Effector memory CD8-positive, alpha-beta T cell (primary cell): ENCODE results near the gene GADD45G.

Experiments
- ATAC-seq: fragments of 150-1000 bp; cut with Tn5 transposase; replicated peaks from 2 replicates; pipeline ENCODE4 v1.10.0; 2021; ENCODE audit warnings: mild to moderate bottlenecking, moderate library complexity
- DNase-seq, 3 experiments: peaks; one replicate each; pipeline ENCODE4 v3.0.0; 2021
- H3K27ac Mint-ChIP-seq, 2 donors: one replicate each; pipeline ENCODE4 v1.8.0; 2022; ENCODE audit warnings: mild to moderate bottlenecking in 2 of 2, mixed read lengths in 2 of 2, moderate library complexity in 2 of 2
- H3K27me3 Mint-ChIP-seq, 2 donors: one replicate each; pipeline ENCODE4 v1.8.0; 2022; ENCODE audit warnings: mixed read lengths in 2 of 2
- H3K36me3 Mint-ChIP-seq: one replicate; pipeline ENCODE4 v1.8.0; 2022; ENCODE audit warnings: mild to moderate bottlenecking, moderate library complexity, mixed read lengths; ENCODE audit not compliant: insufficient read depth
- H3K4me1 Mint-ChIP-seq, 2 donors: one replicate each; pipeline ENCODE4 v1.8.0; 2022; ENCODE audit warnings: low read depth in 2 of 2, mixed read lengths in 2 of 2
- H3K4me3 Mint-ChIP-seq, 2 donors: one replicate each; pipeline ENCODE4 v1.8.0; 2022; ENCODE audit warnings: mild to moderate bottlenecking in 2 of 2, mixed read lengths in 2 of 2, moderate library complexity in 2 of 2
- H3K9me3 Mint-ChIP-seq, 2 donors: one replicate each; pipeline ENCODE4 v1.8.0; 2022; ENCODE audit warnings: mixed read lengths in 2 of 2

Gene GADD45G

DNA sequence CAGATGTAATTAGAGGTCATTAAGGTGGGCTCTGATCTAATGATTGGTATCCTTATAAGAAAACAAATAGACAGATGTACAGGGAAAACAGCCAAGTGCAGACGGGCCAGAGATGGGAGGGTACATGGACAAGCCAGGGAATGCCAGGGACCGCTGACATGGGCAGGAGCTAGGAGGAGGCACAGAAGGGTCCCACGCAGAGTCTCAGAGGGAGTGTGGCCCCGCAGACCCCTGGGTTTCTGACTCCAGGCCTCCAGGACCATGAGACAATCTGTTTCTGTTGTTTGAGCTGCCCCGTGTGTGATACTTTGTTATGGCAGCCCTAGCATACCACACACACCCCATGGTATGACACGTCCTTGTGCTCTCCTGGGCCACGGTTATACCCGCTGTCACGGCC is 29.1 kb downstream of the GADD45G start:
- no peaks in the 10 kb centered on the region for H3K9me3 Mint-ChIP-seq
- peaks cover 0 to 39% of the 10 kb centered on the region in 2 donors for H3K27me3 Mint-ChIP-seq
- no peak overlapping the region for H3K27ac Mint-ChIP-seq
- DNase-seq, result no peak
- ATAC-seq, result no peak
- no peaks in the 10 kb centered on the region for H3K4me1 Mint-ChIP-seq
- H3K4me3 Mint-ChIP-seq, result no peak overlapping the region
- no peaks in the 10 kb centered on the region for H3K36me3 Mint-ChIP-seq

DNA sequence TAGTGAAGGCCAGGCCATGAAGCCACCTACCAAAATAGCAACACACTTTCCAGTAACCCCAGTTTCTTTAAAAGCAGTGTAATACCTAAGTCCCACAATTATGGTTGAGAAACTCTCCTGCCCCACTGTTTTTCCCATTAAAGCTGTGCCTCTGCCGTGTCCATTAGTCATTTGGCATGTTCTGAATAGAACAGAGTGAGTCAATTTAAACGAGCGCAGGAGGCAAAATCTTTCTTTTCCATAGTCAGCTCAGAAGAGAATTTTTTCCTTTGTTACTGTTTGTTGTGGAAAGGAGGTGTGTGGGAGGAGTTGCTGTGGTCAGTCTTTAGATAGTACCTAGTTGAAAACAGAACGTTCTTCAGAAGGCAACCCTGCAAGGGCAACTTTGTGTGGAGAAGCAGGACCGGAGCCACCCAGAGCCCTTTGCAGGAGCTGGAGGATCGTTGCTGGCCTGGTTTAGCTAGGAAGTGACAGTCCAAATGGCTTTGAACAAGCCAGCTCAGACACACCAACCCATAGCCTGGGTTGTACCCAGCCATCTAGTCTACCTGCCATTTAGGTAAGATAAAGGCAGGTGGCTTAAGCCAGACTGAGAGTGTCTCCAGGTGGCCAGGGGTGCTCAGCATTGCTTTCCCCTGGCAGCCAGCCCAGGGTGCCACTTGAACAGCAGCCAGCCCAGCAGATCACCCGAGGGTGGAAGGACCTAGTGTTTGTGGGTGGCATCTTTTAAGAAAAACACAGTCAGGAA is 30.4 kb downstream of the GADD45G start:
- H3K27me3 Mint-ChIP-seq, result peaks cover 0 to 41% of the 10 kb centered on the region in 2 donors

GRCh38 chr9:89635816-89636215 is 31.0 kb downstream of the GADD45G start:
- H3K4me1 Mint-ChIP-seq, result no peaks in the 10 kb centered on the region
- peaks cover 0 to 45% of the 10 kb centered on the region in 2 donors for H3K27me3 Mint-ChIP-seq
- no peaks in the 10 kb centered on the region for H3K36me3 Mint-ChIP-seq
- no peak for DNase-seq
- no peak overlapping the region for H3K27ac Mint-ChIP-seq
- no peaks in the 10 kb centered on the region for H3K9me3 Mint-ChIP-seq
- no peak for ATAC-seq
- no peak overlapping the region for H3K4me3 Mint-ChIP-seq

More for the DNA sequence above, 30.4 kb downstream of the GADD45G start:
- Mint-ChIP-seq H3K4me1 (no peaks in the 10 kb centered on the region), H3K4me3 (no peak overlapping the region), H3K9me3 (no peaks in the 10 kb centered on the region), H3K36me3 (no peaks in the 10 kb centered on the region), H3K27ac (no peak overlapping the region)
- no peak for DNase-seq
- no peak for ATAC-seq

DNA sequence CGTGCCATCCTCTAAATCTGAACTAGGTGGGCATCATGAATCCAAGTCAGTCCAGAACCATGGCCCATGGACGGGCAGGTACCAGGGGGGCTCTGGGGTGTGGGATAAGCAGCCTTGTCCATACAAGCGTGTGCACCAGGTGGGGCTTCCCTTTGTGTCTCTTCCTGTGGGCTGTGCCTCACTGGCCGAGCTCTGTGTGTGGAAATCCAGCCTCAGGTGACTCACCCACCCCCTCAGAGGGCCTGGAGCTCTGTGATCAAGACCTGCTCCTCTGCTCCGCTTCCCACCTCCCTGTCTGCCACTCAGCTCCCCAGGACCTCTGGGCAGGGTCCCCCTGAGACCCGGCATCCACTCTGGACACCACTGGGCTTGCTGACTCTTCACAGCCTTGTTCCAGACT is 33.0 kb downstream of the GADD45G start:
- ATAC-seq, result no peak
- no peak overlapping the region for H3K27ac Mint-ChIP-seq
- no peak for DNase-seq
- no peak overlapping the region for H3K4me3 Mint-ChIP-seq
- no peaks in the 10 kb centered on the region for H3K4me1 Mint-ChIP-seq
- H3K27me3 Mint-ChIP-seq, result peaks cover 6 to 58% of the 10 kb centered on the region in 2 donors
- H3K36me3 Mint-ChIP-seq, result no peaks in the 10 kb centered on the region
- H3K9me3 Mint-ChIP-seq, result no peaks in the 10 kb centered on the region

- Mint-ChIP-seq H3K4me1 (no peaks in the 10 kb centered on the region), H3K27me3 (peaks cover 6 to 56% of the 10 kb centered on the region in 2 donors), H3K27ac (no peak overlapping the region), H3K9me3 (no peaks in the 10 kb centered on the region), H3K4me3 (no peak overlapping the region), H3K36me3 (no peaks in the 10 kb centered on the region)
- ATAC-seq (no peak), DNase-seq (no peak)
These were observed 33.5 kb downstream of the GADD45G start for GRCh38 chr9:89638359-89638758.

GRCh38 chr9:89638893-89639292 is 34.1 kb downstream of the GADD45G start:
- Mint-ChIP-seq H3K27ac (no peak overlapping the region), H3K36me3 (no peaks in the 10 kb centered on the region), H3K4me1 (no peaks in the 10 kb centered on the region), H3K4me3 (no peak overlapping the region), H3K9me3 (no peaks in the 10 kb centered on the region), H3K27me3 (peaks cover 10 to 52% of the 10 kb centered on the region in 2 donors)
- no peak for ATAC-seq
- DNase-seq, result no peak

GRCh38 chr9:89639367-89639795 is 34.6 kb downstream of the GADD45G start:
- ATAC-seq, result no peak
- Mint-ChIP-seq H3K4me1 (no peaks in the 10 kb centered on the region), H3K4me3 (no peak overlapping the region), H3K27me3 (peaks cover 15 to 52% of the 10 kb centered on the region in 2 donors), H3K27ac (no peak overlapping the region), H3K36me3 (no peaks in the 10 kb centered on the region), H3K9me3 (no peaks in the 10 kb centered on the region)
- no peak for DNase-seq

GRCh38 chr9:89639961-89640360 is 35.1 kb downstream of the GADD45G start:
- no peaks in the 10 kb centered on the region for H3K9me3 Mint-ChIP-seq
- DNase-seq, result no peak
- no peaks in the 10 kb centered on the region for H3K4me1 Mint-ChIP-seq
- no peak overlapping the region for H3K4me3 Mint-ChIP-seq
- peaks cover 16 to 48% of the 10 kb centered on the region in 2 donors for H3K27me3 Mint-ChIP-seq
- no peaks in the 10 kb centered on the region for H3K36me3 Mint-ChIP-seq
- H3K27ac Mint-ChIP-seq, result no peak overlapping the region
- ATAC-seq, result no peak

DNA sequence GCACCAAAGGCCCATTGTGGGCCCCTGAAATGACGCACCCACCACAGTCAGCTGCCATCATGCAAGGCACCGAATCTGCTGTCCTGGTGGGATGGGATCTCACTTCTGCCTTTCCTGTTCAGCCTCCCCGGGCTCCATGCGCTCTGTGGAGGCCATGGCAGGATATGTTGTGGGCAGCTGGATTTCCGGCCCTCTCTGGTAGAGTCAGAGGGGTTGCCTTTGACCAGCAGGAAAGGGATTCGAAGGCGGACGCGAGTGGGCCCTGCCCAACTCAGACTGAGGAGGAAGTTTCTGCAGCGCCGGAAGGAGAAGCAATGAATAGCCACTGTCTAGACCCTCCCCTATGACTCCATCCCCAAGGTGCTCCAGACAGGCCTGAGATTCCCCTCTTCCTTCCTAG is 35.5 kb downstream of the GADD45G start:
- Mint-ChIP-seq H3K4me3 (no peak overlapping the region), H3K27ac (no peak overlapping the region), H3K27me3 (peaks cover 16 to 45% of the 10 kb centered on the region in 2 donors), H3K36me3 (no peaks in the 10 kb centered on the region), H3K9me3 (no peaks in the 10 kb centered on the region), H3K4me1 (no peaks in the 10 kb centered on the region)
- ATAC-seq, result no peak
- no peak for DNase-seq

GRCh38 chr9:89640801-89641200 is 36.0 kb downstream of the GADD45G start:
- no peaks in the 10 kb centered on the region for H3K4me1 Mint-ChIP-seq
- H3K27ac Mint-ChIP-seq, result no peak overlapping the region
- no peak for ATAC-seq
- H3K36me3 Mint-ChIP-seq, result no peaks in the 10 kb centered on the region
- DNase-seq, result no peak
- H3K9me3 Mint-ChIP-seq, result no peaks in the 10 kb centered on the region
- H3K27me3 Mint-ChIP-seq, result peaks cover 16 to 48% of the 10 kb centered on the region in 2 donors
- no peak overlapping the region for H3K4me3 Mint-ChIP-seq

- H3K36me3 Mint-ChIP-seq, result no peaks in the 10 kb centered on the region
- H3K27ac Mint-ChIP-seq, result peak overlapping the region in 1 of 2 donors; percentile 64
- peaks cover 23 to 60% of the 10 kb centered on the region in 2 donors for H3K27me3 Mint-ChIP-seq
- H3K4me3 Mint-ChIP-seq, result no peak overlapping the region
- H3K4me1 Mint-ChIP-seq, result no peaks in the 10 kb centered on the region
- H3K9me3 Mint-ChIP-seq, result no peaks in the 10 kb centered on the region
- ATAC-seq (no peak), DNase-seq (no peak)
These were observed 37.2 kb downstream of the GADD45G start for GRCh38 chr9:89641980-89642379.

DNA sequence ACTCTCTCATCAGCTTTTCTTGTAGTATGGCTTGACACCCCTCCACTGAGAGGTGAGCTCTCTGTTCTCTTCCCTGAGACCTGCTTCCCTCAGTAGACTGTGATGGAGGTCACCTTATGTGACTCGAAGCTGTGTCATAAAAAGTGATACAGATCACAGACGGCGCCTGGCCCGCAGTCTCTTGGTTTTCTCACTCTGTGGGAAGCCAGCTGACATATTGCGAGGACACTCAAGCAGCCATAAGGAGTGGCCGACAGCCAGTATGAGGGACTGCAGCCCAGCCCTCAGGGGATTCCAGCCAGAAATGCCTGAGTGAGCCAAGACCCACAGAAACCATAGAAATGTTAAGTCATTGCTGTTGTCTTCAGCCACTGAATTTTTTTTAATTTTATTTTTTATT is 38.0 kb downstream of the GADD45G start:
- Mint-ChIP-seq H3K4me3 (no peak overlapping the region), H3K27ac (no peak overlapping the region), H3K27me3 (peaks cover 26 to 68% of the 10 kb centered on the region in 2 donors), H3K36me3 (no peaks in the 10 kb centered on the region), H3K9me3 (no peaks in the 10 kb centered on the region), H3K4me1 (no peaks in the 10 kb centered on the region)
- ATAC-seq (no peak), DNase-seq (no peak)

GRCh38 chr9:89646189-89646939 is 41.6 kb downstream of the GADD45G start:
- H3K9me3 Mint-ChIP-seq, result no peaks in the 10 kb centered on the region
- DNase-seq, result no peak
- H3K4me1 Mint-ChIP-seq, result no peaks in the 10 kb centered on the region
- H3K36me3 Mint-ChIP-seq, result peaks cover 4% of the 10 kb centered on the region
- no peak overlapping the region for H3K27ac Mint-ChIP-seq
- no peak overlapping the region for H3K4me3 Mint-ChIP-seq
- no peak for ATAC-seq
- peaks cover 24 to 71% of the 10 kb centered on the region in 2 donors for H3K27me3 Mint-ChIP-seq
